Measurements from ENCODE around the gene FBXL12. TPM values are rescaled to one million over a fixed set of nuclear protein-coding genes. Genes with fewer than 3 reads are reported as not detected.
A peak's percentile ranks its signal among the peaks of the same experiment; 100 is the strongest.
"Not testable (repeated sequence)": the region's sequence is repeated elsewhere in the genome, so short reads cannot be mapped to it uniquely, and the experiment has no call there.

FBXL12 gene
- polyA plus RNA-seq, 1 experiment: 23.6 TPM

DNA sequence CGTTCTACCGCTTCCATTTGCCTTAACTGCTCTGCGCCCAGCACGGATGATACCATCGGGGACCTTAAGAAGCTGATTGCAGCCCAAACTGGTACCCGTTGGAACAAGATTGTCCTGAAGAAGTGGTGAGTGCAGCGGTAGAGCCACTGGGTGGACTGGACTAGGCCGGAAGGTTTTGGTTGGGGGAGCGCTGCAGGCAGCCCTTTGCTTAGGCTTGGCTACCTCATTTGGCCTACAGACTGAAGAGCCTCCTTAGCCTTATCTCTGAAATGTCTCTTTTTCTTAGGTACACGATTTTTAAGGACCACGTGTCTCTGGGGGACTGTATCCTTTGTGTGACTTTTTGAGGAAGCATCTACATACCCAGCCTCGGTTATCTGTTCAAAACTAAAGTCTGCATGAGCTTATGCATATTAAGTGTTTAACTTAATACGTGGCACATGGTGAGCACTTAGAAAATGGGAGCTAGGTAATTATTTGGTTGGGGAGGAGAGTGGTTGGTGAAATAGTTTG is 9.7 kb upstream of the FBXL12 start:
- H3K9me3 ChIP-seq (ENCODE audit: control insufficient read depth, insufficient read depth, low read length): no peaks in the 10 kb centered on the region; the same call in 1 of the 2 replicates
- H3K27ac ChIP-seq (ENCODE audit: low read depth, low read length): peak overlapping the region; percentile 11
- ChIA-PET CTCF (interaction anchor here (0.6 to 2.8 kb wide), 4 partner anchors 11 to 1553 kb away, joined by 3 to 7 read pairs (median 3); no protein-coding TSS in a partner anchor), POLR2A (interaction anchor here (1.6 kb wide), 1 partner anchor 10 kb away, joined by 8 read pairs; the partner anchor contains the start of gene FBXL12)
- no peaks in the 10 kb centered on the region for H3K27me3 ChIP-seq (ENCODE audit: control insufficient read depth, insufficient read depth, low read length)
- no peak for DNase-seq (ENCODE audit: low read depth, low spot score)
- peak overlapping the region; percentile 95 for H3K4me3 ChIP-seq (ENCODE audit: low read depth, low read length)
- TF ChIP-seq, protein P1, sequence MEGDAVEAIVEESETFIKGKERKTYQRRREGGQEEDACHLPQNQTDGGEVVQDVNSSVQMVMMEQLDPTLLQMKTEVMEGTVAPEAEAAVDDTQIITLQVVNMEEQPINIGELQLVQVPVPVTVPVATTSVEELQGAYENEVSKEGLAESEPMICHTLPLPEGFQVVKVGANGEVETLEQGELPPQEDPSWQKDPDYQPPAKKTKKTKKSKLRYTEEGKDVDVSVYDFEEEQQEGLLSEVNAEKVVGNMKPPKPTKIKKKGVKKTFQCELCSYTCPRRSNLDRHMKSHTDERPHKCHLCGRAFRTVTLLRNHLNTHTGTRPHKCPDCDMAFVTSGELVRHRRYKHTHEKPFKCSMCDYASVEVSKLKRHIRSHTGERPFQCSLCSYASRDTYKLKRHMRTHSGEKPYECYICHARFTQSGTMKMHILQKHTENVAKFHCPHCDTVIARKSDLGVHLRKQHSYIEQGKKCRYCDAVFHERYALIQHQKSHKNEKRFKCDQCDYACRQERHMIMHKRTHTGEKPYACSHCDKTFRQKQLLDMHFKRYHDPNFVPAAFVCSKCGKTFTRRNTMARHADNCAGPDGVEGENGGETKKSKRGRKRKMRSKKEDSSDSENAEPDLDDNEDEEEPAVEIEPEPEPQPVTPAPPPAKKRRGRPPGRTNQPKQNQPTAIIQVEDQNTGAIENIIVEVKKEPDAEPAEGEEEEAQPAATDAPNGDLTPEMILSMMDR (IDR thresholded peaks at IDR 0.05; ENCODE audit: low read depth, low read length): no peak

DNA sequence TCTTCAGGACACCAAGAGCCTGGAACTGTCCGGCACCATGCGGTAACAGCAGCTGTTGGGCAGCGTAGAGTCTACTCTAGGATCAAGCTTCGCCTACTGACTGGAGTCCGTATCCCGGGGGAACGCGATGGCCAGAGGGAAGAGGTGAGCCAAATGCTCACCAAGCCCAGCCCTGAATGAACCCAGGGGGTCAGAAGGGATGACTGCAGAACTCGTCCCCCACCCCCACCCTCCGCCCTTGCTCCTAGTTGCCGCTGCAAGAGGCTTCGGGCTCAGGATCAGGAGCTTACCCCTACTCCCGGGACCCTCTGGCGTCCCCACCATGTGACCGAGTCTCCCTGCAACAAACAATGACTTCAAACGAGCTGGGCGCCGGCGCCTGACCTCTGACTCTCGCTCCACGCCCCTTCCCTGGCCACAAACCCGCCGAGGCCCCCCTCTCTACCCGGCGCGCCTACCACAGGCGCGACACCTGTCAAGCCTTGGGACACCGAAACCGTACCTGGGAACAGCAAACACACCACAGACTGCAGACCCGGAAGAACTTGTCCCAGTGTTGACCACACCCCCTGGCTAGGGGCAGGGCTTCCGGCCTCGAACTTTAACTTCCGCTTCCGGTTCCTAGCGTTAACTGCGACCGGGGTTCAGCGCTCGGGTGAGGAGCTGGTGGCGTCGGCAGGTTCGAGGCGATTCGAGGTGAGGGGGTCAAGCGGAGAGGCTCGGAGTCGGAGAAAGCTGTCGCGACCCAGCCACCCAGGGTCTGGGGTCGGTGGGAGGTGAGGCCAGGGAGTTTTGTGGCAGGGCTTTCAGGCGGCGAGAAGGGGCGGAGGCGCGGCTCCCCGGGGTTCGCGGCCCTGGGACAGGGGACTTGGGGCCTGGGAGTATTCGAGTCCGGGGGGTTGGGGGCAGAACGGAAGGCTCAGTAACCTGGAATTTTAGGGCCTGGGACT is 8.7 kb upstream of the FBXL12 start, which contains the start of gene UBL5:
Gene UBL5 (plus strand): TSS at position 630 of the 950 bp plus-strand sequence. CDS start 420 bp downstream, outside the sequence.
- DNase-seq (ENCODE audit: low read depth, low spot score): no peak
- TF ChIP-seq, protein P1 (IDR thresholded peaks at IDR 0.05; ENCODE audit: low read depth, low read length): no peak
- Histone ChIP-seq H3K27me3 (ENCODE audit: control insufficient read depth, insufficient read depth, low read length) (no peaks in the 10 kb centered on the region), H3K4me3 (ENCODE audit: low read depth, low read length) (peak within 1 kb of the TSS; percentile 95), H3K27ac (ENCODE audit: low read depth, low read length) (peak within 1 kb of the TSS; percentile 11), H3K9me3 (ENCODE audit: control insufficient read depth, insufficient read depth, low read length) (no peaks in the 10 kb centered on the region; the same call in 1 of the 2 replicates)
- ChIA-PET CTCF (interaction anchor here (0.9 to 2.8 kb wide), 5 partner anchors 12 to 202 kb away, joined by 3 to 8 read pairs (median 3); no protein-coding TSS in a partner anchor), POLR2A (interaction anchor here (0.6 to 1.6 kb wide), 3 partner anchors 9 to 401 kb away, joined by 4 to 8 read pairs (median 8); partner anchors contain the start of gene FBXL12)

DNA sequence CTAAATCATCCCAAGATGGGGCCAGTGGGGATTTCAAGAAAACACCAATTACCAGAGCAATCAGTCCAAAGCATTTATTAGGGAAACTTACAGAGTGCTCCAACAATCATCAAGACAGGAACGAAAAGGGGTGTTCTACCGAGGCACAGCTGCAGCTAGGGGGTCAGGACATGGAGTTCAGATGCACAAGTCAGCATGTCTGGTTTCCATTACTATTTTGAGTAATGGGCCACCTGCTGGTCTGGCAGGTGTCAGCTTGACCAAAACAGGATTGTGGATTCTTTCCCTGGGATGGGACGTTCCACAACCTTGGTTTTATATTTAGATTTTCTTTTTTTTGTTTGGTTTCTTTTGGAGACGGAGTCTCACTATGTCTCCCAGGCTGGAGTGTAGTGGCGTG is 4.9 kb upstream of the FBXL12 start:
- TF ChIP-seq, protein P1 (IDR thresholded peaks at IDR 0.05; ENCODE audit: low read depth, low read length): no peak
- no peak for DNase-seq (ENCODE audit: low read depth, low spot score)
- CTCF ChIA-PET: no interaction called here
- Histone ChIP-seq H3K27me3 (ENCODE audit: control insufficient read depth, insufficient read depth, low read length) (no peaks in the 10 kb centered on the region), H3K9me3 (ENCODE audit: control insufficient read depth, insufficient read depth, low read length) (no peaks in the 10 kb centered on the region; the same call in 1 of the 2 replicates), H3K27ac (ENCODE audit: low read depth, low read length) (no peak overlapping the region), H3K4me3 (ENCODE audit: low read depth, low read length) (no peak overlapping the region)
- POLR2A ChIA-PET: no interaction called here

DNA sequence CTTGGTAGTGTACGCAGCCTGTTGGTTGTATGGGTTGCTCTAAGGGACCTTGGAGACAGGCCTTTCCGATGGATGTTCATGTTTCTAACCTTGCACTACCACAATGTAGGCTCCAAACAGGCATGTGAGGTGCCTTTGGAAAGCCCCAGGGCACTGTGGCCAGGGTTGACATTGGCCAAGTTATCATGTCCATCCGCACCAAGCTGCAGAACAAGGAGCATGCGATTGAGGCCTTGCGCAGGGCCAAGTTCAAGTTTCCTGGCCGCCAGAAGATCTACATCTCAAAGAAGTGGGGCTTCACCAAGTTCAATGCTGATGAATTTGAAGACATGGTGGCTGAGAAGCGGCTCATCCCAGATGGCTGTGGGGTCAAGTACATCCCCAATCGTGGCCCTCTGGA is 1.2 kb upstream of the FBXL12 start:
- H3K27me3 ChIP-seq (ENCODE audit: control insufficient read depth, insufficient read depth, low read length); H3K4me3 ChIP-seq (ENCODE audit: low read depth, low read length); H3K27ac ChIP-seq (ENCODE audit: low read depth, low read length); CTCF ChIA-PET; DNase-seq (ENCODE audit: low read depth, low spot score); POLR2A ChIA-PET: not testable (repeated sequence)
- H3K9me3 ChIP-seq (ENCODE audit: control insufficient read depth, insufficient read depth, low read length): peaks cover 12% of the 10 kb centered on the region; the same call in 1 of the 2 replicates

DNA sequence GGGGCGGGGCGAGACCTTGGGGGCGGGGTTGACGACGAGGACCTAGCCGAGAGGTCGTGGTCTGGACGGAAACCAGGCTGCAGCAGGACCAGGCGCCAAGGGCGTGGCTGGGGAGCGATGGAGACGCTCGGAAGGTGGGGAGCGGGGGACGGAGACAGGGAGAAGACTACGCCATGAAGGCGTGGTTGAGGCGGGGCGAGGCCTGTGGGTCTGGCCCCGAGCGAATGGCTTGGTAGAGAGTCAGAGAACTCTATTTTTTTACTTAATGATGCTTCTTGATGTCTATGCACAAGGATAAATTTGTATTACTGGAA is 674 bp upstream of the FBXL12 start:
- Histone ChIP-seq H3K27me3 (ENCODE audit: control insufficient read depth, insufficient read depth, low read length) (no peaks in the 10 kb centered on the region), H3K9me3 (ENCODE audit: control insufficient read depth, insufficient read depth, low read length) (peaks cover 12% of the 10 kb centered on the region; the same call in 1 of the 2 replicates), H3K27ac (ENCODE audit: low read depth, low read length) (peak overlapping the region; percentile 57), H3K4me3 (ENCODE audit: low read depth, low read length) (peak overlapping the region; percentile 58)
- ChIA-PET POLR2A (interaction anchor here (0.5 to 1.0 kb wide), 6 partner anchors 9 to 1429 kb away, joined by 3 to 8 read pairs (median 4); partner anchors contain the start of genes RAB11B and UBL5), CTCF (no interaction called here)
- DNase-seq (ENCODE audit: low read depth, low spot score): no peak
- TF ChIP-seq, protein P1 (IDR thresholded peaks at IDR 0.05; ENCODE audit: low read depth, low read length): no peak

All from AG04450 (cell line).